ENCODE results near the gene SCGB1D2. TPM values are rescaled to one million over a fixed set of nuclear protein-coding genes. Genes with fewer than 3 reads are reported as not detected.

SCGB1D2 gene
- total RNA-seq, 1 donor: not detected

DNA sequence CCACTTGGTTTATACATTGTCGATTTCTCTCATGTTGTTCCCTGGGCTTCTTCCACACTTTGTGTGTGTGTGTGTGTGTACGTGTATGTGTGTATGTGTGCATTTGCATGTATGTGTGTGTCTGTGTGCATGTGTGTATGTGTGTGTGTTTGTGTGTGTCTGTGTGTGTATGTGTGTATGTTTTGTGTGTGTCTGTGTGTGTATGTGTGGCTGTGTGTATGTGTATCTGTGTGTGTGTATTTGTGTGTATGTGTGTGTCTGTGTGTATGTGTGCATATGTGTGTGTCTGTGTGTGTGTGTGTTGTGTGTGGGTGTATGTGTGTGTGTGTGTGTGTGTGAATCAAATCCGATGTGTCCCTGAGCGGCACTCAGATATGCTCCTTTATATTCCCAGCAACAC lies 4.5 kb upstream of the SCGB1D2 start:
- H3K27me3 ChIP-seq (ENCODE audit: insufficient read depth, low read length): peaks cover 6% of the 10 kb centered on the region
- no peak overlapping the region for H3K4me3 ChIP-seq (ENCODE audit: low read length)
- H3K9me3 ChIP-seq (ENCODE audit: low read depth, low read length): no peaks in the 10 kb centered on the region
- H3K4me1 ChIP-seq (ENCODE audit: insufficient read depth, low read length): no peaks in the 10 kb centered on the region

DNA sequence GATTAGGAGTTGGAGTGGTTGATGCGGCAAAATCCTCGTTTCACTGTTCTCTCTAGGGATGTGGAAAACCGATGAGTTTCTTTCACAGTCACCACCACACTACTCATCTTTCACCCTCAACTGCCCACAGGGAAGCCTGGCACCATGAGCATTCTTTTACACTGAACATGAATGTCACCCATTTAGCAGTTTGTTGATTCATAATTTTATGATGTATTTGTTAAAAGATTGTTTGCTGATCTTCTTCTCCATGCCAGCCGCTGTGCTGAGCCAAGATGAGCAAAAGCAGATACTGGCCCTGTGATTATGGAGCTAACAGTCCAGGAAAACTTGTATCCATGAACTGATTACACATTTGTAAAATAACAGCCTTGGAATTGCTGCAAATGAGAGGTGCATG lies 3.9 kb upstream of the SCGB1D2 start:
- H3K27me3 ChIP-seq (ENCODE audit: insufficient read depth, low read length): peaks cover 6% of the 10 kb centered on the region
- no peaks in the 10 kb centered on the region for H3K9me3 ChIP-seq (ENCODE audit: low read depth, low read length)
- H3K4me1 ChIP-seq (ENCODE audit: insufficient read depth, low read length): no peaks in the 10 kb centered on the region
- no peak overlapping the region for H3K4me3 ChIP-seq (ENCODE audit: low read length)

- Histone ChIP-seq H3K4me3 (ENCODE audit: low read length) (no peak overlapping the region), H3K9me3 (ENCODE audit: low read depth, low read length) (no peaks in the 10 kb centered on the region), H3K27me3 (ENCODE audit: insufficient read depth, low read length) (peaks cover 3% of the 10 kb centered on the region), H3K4me1 (ENCODE audit: insufficient read depth, low read length) (no peaks in the 10 kb centered on the region)
Observed at GRCh38 chr11:62241095-62241494, 944 bp upstream of the SCGB1D2 start.

GRCh38 chr11:62245271-62245753 lies 3.3 kb downstream of the SCGB1D2 start:
- no peaks in the 10 kb centered on the region for H3K27me3 ChIP-seq (ENCODE audit: insufficient read depth, low read length)
- no peaks in the 10 kb centered on the region for H3K4me1 ChIP-seq (ENCODE audit: insufficient read depth, low read length)
- no peaks in the 10 kb centered on the region for H3K9me3 ChIP-seq (ENCODE audit: low read depth, low read length)
- no peak overlapping the region for H3K4me3 ChIP-seq (ENCODE audit: low read length)

GRCh38 chr11:62251698-62252097 lies 9.7 kb downstream of the SCGB1D2 start:
- H3K27me3 ChIP-seq (ENCODE audit: insufficient read depth, low read length): no peaks in the 10 kb centered on the region
- H3K9me3 ChIP-seq (ENCODE audit: low read depth, low read length): peaks cover 26% of the 10 kb centered on the region
- no peaks in the 10 kb centered on the region for H3K4me1 ChIP-seq (ENCODE audit: insufficient read depth, low read length)
- no peak overlapping the region for H3K4me3 ChIP-seq (ENCODE audit: low read length)

DNA sequence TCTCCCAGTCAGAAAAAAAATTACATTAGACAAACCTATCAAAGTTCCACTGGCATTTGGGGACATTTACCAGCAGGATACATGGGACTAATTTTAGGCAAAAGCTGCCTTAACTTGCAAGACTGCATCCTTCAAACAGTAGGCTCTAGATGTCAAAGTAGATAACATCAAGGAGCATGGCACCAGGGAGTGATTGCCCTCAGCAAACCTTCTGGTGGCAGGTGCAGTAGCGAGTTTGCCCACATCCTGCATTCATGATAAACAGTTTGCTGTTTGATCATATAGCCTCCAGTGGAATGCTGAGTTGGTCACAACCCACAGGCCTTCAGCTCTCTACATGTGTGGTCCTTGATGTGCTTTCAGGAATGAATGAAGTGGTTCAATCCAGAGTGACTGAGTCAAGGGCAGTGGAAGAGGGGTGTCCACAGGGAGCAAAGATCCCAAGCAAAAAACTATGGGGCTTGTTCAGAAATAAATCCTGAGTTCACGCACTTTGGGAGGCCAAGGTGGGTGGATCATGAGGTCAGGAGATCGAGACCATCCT lies 12.0 kb downstream of the SCGB1D2 start:
- Histone ChIP-seq H3K27me3 (ENCODE audit: insufficient read depth, low read length) (no peaks in the 10 kb centered on the region), H3K9me3 (ENCODE audit: low read depth, low read length) (peaks cover 26% of the 10 kb centered on the region), H3K4me1 (ENCODE audit: insufficient read depth, low read length) (no peaks in the 10 kb centered on the region), H3K4me3 (ENCODE audit: low read length) (no peak overlapping the region)

- Histone ChIP-seq H3K4me3 (ENCODE audit: low read length) (no peak overlapping the region), H3K9me3 (ENCODE audit: low read depth, low read length) (peaks cover 19% of the 10 kb centered on the region), H3K4me1 (ENCODE audit: insufficient read depth, low read length) (no peaks in the 10 kb centered on the region), H3K27me3 (ENCODE audit: insufficient read depth, low read length) (peaks cover 6% of the 10 kb centered on the region)
Observed at GRCh38 chr11:62256281-62256680, 14.2 kb downstream of the SCGB1D2 start.

DNA sequence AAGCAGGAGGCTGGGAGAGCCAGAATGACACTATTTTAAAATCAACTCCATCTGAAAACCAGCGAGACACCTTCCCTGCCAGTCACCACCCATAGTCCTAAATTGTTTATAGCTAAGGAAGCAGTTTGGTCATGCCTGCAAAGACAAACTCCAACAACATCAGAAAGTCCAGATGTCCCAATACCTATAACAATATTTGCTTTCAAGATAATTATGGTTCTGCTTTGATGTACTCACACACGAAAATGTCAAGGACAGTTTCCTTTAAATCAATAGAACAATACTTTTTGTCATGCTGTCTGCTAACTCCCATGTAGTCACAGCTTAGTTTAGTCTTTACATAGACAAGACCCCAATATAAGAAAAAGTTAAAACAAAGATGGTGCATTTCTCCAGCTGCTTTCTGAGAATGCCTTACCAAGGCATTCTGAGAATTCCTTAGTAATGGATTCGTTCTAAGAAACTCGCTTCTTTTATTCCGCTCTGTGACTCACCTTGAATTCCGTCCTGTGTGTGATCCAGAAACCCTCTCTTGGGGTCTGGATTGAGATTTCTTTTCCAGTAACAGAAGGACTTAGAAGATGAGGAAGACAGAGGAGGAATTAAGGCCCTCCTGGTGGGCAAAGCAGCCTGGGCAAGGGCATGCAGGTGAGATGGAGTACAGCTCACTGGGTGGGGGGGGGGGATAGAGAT lies 18.4 kb downstream of the SCGB1D2 start:
- no peaks in the 10 kb centered on the region for H3K9me3 ChIP-seq (ENCODE audit: low read depth, low read length)
- no peaks in the 10 kb centered on the region for H3K4me1 ChIP-seq (ENCODE audit: insufficient read depth, low read length)
- H3K4me3 ChIP-seq (ENCODE audit: low read length): no peak overlapping the region
- peaks cover 8% of the 10 kb centered on the region for H3K27me3 ChIP-seq (ENCODE audit: insufficient read depth, low read length)

DNA sequence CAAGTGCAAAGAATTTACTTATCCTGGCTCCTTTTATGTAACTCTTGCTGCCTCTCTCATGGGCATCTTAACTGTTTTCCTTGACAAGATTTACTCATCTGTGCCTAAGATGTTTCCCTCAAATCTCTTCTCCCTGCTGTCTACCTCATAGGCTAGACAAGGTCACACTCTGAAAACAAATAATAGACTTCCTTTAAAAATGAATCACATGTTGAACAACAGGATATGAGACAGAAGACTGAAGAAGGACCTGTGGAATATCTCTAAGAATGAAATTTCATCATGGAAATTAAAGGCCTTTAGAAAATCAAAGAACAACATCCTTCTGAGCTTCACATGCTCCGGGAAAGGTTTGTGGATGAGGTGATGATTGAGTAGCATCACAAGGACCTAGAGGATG lies 22.0 kb downstream of the SCGB1D2 start:
- Histone ChIP-seq H3K27me3 (ENCODE audit: insufficient read depth, low read length) (peaks cover 11% of the 10 kb centered on the region), H3K4me1 (ENCODE audit: insufficient read depth, low read length) (no peaks in the 10 kb centered on the region), H3K9me3 (ENCODE audit: low read depth, low read length) (no peaks in the 10 kb centered on the region), H3K4me3 (ENCODE audit: low read length) (no peak overlapping the region)

- no peak overlapping the region for H3K4me3 ChIP-seq (ENCODE audit: low read length)
- H3K27me3 ChIP-seq (ENCODE audit: insufficient read depth, low read length): peaks cover 6% of the 10 kb centered on the region
- H3K4me1 ChIP-seq (ENCODE audit: insufficient read depth, low read length): no peaks in the 10 kb centered on the region
- no peaks in the 10 kb centered on the region for H3K9me3 ChIP-seq (ENCODE audit: low read depth, low read length)
Observed at GRCh38 chr11:62266558-62266957, 24.5 kb downstream of the SCGB1D2 start.

DNA sequence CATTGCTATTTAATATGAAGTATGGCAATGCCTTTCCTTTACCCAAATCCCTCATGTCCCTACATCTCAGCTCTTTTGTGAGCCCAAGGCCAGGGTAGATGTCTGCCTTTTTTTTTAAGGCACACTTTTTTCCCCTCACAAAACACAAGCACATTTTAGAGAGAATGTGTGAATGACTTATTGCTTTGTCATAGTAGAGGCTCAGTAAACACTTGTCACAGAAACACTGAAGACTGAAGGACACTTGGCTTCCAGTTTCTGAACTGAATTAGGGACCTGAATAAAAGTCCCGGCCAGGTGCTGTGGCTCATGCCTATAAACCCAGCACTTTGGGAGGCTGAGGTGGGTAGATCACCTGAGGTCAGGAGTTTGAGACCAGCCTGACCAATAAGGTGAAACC lies 25.0 kb downstream of the SCGB1D2 start:
- H3K9me3 ChIP-seq (ENCODE audit: low read depth, low read length): no peaks in the 10 kb centered on the region
- H3K4me1 ChIP-seq (ENCODE audit: insufficient read depth, low read length): no peaks in the 10 kb centered on the region
- H3K4me3 ChIP-seq (ENCODE audit: low read length): no peak overlapping the region
- H3K27me3 ChIP-seq (ENCODE audit: insufficient read depth, low read length): peaks cover 6% of the 10 kb centered on the region

- Histone ChIP-seq H3K9me3 (ENCODE audit: low read depth, low read length) (no peaks in the 10 kb centered on the region), H3K27me3 (ENCODE audit: insufficient read depth, low read length) (peaks cover 6% of the 10 kb centered on the region), H3K4me3 (ENCODE audit: low read length) (no peak overlapping the region), H3K4me1 (ENCODE audit: insufficient read depth, low read length) (no peaks in the 10 kb centered on the region)
Observed at GRCh38 chr11:62267576-62267975, 25.5 kb downstream of the SCGB1D2 start.

- Histone ChIP-seq H3K27me3 (ENCODE audit: insufficient read depth, low read length) (peaks cover 6% of the 10 kb centered on the region), H3K4me3 (ENCODE audit: low read length) (no peak within 1 kb of the TSS), H3K4me1 (ENCODE audit: insufficient read depth, low read length) (no peaks in the 10 kb centered on the region), H3K9me3 (ENCODE audit: low read depth, low read length) (no peaks in the 10 kb centered on the region)
Observed at GRCh38 chr11:62269654-62270278, 27.7 kb downstream of the SCGB1D2 start, which contains the start of gene SCGB2A2. Gene SCGB2A2 (plus strand): TSS chr11:62270158. CDS start chr11:62270217, 59 bp downstream.

DNA sequence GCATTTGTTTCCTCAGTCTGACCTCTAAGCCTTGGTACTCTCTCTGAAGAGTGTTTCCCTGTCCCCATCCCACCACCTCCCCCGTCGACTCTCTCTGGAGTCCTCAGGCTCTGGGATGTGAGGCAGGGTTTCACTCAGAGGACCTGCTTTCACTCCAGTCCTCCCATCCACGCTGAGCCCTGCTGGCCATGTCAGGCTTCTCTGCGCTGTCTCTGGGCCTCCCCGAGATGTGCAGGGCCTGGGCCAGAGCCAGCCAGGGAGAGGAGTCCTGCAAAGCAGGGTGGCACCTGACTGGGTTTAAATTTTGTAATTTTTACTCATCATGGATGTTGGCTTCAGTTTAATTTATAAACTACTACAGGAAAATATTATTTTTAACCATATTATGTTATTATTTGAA lies 31.2 kb downstream of the SCGB1D2 start:
- H3K27me3 ChIP-seq (ENCODE audit: insufficient read depth, low read length): peaks cover 6% of the 10 kb centered on the region

GRCh38 chr11:62273789-62274275 lies 31.8 kb downstream of the SCGB1D2 start:
- Histone ChIP-seq H3K27me3 (ENCODE audit: insufficient read depth, low read length) (peaks cover 3% of the 10 kb centered on the region), H3K9me3 (ENCODE audit: low read depth, low read length) (no peaks in the 10 kb centered on the region), H3K4me1 (ENCODE audit: insufficient read depth, low read length) (no peaks in the 10 kb centered on the region), H3K4me3 (ENCODE audit: low read length) (no peak overlapping the region)

More for the DNA sequence above, 31.2 kb downstream of the SCGB1D2 start:
- no peaks in the 10 kb centered on the region for H3K4me1 ChIP-seq (ENCODE audit: insufficient read depth, low read length)
- no peak overlapping the region for H3K4me3 ChIP-seq (ENCODE audit: low read length)
- H3K9me3 ChIP-seq (ENCODE audit: low read depth, low read length): no peaks in the 10 kb centered on the region
